ENCODE results near the gene NUP42. TPM values are rescaled to one million over a fixed set of nuclear protein-coding genes. Genes with fewer than 3 reads are reported as not detected.

NUP42 gene
- total and polyA plus RNA-seq, 9 of the 15 experiments (the other 6 are each of a cell fraction or from before 2014, with no cell fraction given) = 41.8 to 86.4 (median 71.2) TPM

- no peak for TF ChIP-seq PATZ1 (CRISPR knock-in tag; IDR thresholded peaks at IDR 0.05; ENCODE audit: borderline replicate concordance)
Measured at GRCh38 chr7:23247046-23247602, 65.3 kb downstream of the NUP42 start (continued).

GRCh38 chr7:23247603-23248335, 65.9 kb downstream of the NUP42 start:
- H3K4me3 ChIP-seq = no peak overlapping the region
- H3K9ac ChIP-seq (ENCODE audit: insufficient read depth in 1 of 2, low read depth in 2 of 2, low read length in 2 of 2) = peak overlapping the region in 1 of 2 experiments; percentile 68; a peak in 2 of 4 replicates
- in situ Hi-C loops (cut with MboI) = no loop called here
- no peaks in the 10 kb centered on the region for H3K79me2 ChIP-seq (ENCODE audit: control insufficient read depth, insufficient read depth, low read length)
- no peaks in the 10 kb centered on the region for H4K20me1 ChIP-seq (replicated peaks; ENCODE audit: control insufficient read depth, insufficient read depth, low read length)
- H3K4me2 ChIP-seq (ENCODE audit: insufficient read depth, low read length) = no peak overlapping the region
- no peak for ATAC-seq
- H3K36me3 ChIP-seq (ENCODE audit: control insufficient read depth, insufficient read depth, low read length) = no peaks in the 10 kb centered on the region
- 41% methylated on average over 34 of the region's 53 CpGs for WGBS (ENCODE audit: insufficient coverage, low coverage, missing lambda C conversion rate)
- intact Hi-C loops (cut with micrococcal nuclease) = no loop called here
- H3K9me3 ChIP-seq (replicated peaks; ENCODE audit: control insufficient read depth, insufficient read depth, low read depth, low read length) = no peaks in the 10 kb centered on the region
- peaks cover 2 to 10% of the 10 kb centered on the region in 2 experiments; a peak in 2 of 5 replicates for H3K4me1 ChIP-seq (replicated peaks in 1 of 2; ENCODE audit: control insufficient read depth in 2 of 2, insufficient read depth in 2 of 2, low read length in 2 of 2)
- no peak for DNase-seq (ENCODE audit: extremely low read depth in 1 of 4, low spot score in 3 of 4)
- no TSS peak for BruUV-seq (replicated peaks)
- no peaks in the 10 kb centered on the region for H3K9me1 ChIP-seq (ENCODE audit: control insufficient read depth, insufficient read depth, low read length)
- FAIRE-seq = no peak
- H3K27me3 ChIP-seq (ENCODE audit: control insufficient read depth in 2 of 2, insufficient read depth in 2 of 2, low read length in 2 of 2) = peaks cover 0 to 10% of the 10 kb centered on the region in 2 experiments; a peak in 4 of 5 replicates
- ChIA-PET CTCF (ENCODE audit: low intra/inter-chr PET ratio) (interaction anchor here (0.7 kb wide), 1 partner anchor 220 kb away, joined by 5 read pairs; no protein-coding TSS in a partner anchor), POLR2A (interaction anchor here (1.0 to 1.1 kb wide), 2 partner anchors 23 to 45 kb away, joined by 3 read pairs; no protein-coding TSS in a partner anchor)
- TF ChIP-seq FOXA3 (CRISPR knock-in tag; conservative IDR thresholded peaks at IDR 0.05 in 1 of 2, IDR thresholded peaks at IDR 0.05 in 1 of 2) (no peak), SPI1 (IDR thresholded peaks at IDR 0.05; ENCODE audit: borderline replicate concordance, low read depth, low read length) (peak; percentile 48; the same call in 1 of the 2 replicates), BCOR (IDR thresholded peaks at IDR 0.05) (peak; percentile 11; the same call in 1 of the 2 replicates), ZNF589 (CRISPR knock-in tag; IDR thresholded peaks at IDR 0.05; ENCODE audit: low read depth) (no peak), ZFP36 (IDR thresholded peaks at IDR 0.05; ENCODE audit: low read depth, low read length, partially characterized antibody) (peak; percentile 14)
- TF ChIP-seq, protein P1, sequence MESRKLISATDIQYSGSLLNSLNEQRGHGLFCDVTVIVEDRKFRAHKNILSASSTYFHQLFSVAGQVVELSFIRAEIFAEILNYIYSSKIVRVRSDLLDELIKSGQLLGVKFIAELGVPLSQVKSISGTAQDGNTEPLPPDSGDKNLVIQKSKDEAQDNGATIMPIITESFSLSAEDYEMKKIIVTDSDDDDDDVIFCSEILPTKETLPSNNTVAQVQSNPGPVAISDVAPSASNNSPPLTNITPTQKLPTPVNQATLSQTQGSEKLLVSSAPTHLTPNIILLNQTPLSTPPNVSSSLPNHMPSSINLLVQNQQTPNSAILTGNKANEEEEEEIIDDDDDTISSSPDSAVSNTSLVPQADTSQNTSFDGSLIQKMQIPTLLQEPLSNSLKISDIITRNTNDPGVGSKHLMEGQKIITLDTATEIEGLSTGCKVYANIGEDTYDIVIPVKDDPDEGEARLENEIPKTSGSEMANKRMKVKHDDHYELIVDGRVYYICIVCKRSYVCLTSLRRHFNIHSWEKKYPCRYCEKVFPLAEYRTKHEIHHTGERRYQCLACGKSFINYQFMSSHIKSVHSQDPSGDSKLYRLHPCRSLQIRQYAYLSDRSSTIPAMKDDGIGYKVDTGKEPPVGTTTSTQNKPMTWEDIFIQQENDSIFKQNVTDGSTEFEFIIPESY (CRISPR knock-in tag; IDR thresholded peaks at IDR 0.05) = peak; percentile 73
- H3K27ac ChIP-seq (ENCODE audit: extremely low read depth, low read depth, low read length) = no peak overlapping the region
- H2AFZ ChIP-seq (ENCODE audit: low read depth, low read length) = peak overlapping the region; percentile 58
